SK-N-MC (cell line): ENCODE measurements around the gene CHN2.

ENCODE experiments used
- EZH2 ChIP-seq: fragments of 200-600 bp; sonication (generic); IDR thresholded peaks from one replicate; pipeline ENCODE4 v1.6.1; 2017; ENCODE audit warnings: antibody characterized with exemption
- FOXP2 ChIP-seq: optimal IDR thresholded peaks from 2 replicates; pipeline ENCODE3; 2011; ENCODE audit warnings: mild to moderate bottlenecking, moderate library complexity; ENCODE audit not compliant: insufficient read depth; ENCODE audit errors: extremely low read length, control extremely low read depth
- POLR2AphosphoS5 ChIP-seq: IDR thresholded peaks from 2 replicates; pipeline ENCODE4 v1.6.1; 2012; ENCODE audit warnings: mild to moderate bottlenecking, low read depth, low read length, borderline replicate concordance

- TF ChIP-seq EZH2 (no peak), POLR2AphosphoS5 (no peak), FOXP2 (no peak)
Measured at GRCh38 chr7:29394321-29394720, 199.7 kb downstream of the CHN2 start.
